ENCODE results near the gene KLHDC8B.

The KLHDC8B gene

DNA sequence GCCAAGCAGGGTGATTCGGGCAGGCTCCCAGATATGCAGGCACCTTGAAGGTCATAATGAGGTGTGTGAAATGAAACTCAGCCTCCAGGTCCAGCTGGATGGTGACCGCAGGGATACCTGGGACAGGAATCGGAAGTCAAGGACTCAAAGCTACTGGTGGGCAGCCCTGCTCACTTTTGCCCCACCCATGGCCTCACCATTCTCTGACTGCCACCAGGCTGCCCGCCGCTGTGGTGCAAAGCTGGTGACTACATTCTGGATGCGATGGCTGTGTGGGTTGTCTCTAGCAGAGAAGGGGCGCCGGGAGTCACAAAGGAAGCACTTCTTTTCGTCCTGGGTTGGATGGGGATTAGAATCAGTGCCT, 39.3 kb upstream of the KLHDC8B start:
- no peak overlapping the region for H3K4me2 ChIP-seq (ENCODE audit: low read depth, low read length)
- H3K79me2 ChIP-seq (ENCODE audit: low read length): no peaks in the 10 kb centered on the region
- TF ChIP-seq EZH2phosphoT487 (IDR thresholded peaks at IDR 0.05; ENCODE audit: low read length) (no peak), EZH2 (optimal IDR thresholded peaks at IDR 0.05; ENCODE audit: low read depth, low read length) (no peak)
- TF ChIP-seq, protein P1, sequence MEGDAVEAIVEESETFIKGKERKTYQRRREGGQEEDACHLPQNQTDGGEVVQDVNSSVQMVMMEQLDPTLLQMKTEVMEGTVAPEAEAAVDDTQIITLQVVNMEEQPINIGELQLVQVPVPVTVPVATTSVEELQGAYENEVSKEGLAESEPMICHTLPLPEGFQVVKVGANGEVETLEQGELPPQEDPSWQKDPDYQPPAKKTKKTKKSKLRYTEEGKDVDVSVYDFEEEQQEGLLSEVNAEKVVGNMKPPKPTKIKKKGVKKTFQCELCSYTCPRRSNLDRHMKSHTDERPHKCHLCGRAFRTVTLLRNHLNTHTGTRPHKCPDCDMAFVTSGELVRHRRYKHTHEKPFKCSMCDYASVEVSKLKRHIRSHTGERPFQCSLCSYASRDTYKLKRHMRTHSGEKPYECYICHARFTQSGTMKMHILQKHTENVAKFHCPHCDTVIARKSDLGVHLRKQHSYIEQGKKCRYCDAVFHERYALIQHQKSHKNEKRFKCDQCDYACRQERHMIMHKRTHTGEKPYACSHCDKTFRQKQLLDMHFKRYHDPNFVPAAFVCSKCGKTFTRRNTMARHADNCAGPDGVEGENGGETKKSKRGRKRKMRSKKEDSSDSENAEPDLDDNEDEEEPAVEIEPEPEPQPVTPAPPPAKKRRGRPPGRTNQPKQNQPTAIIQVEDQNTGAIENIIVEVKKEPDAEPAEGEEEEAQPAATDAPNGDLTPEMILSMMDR (IDR thresholded peaks at IDR 0.05; ENCODE audit: low read length): no peak
- no peaks in the 10 kb centered on the region for H3K9me2 ChIP-seq (replicated peaks; ENCODE audit: insufficient read depth, low read length)
- DNase-seq: no peak
- H2AFZ ChIP-seq (ENCODE audit: low read length): no peak overlapping the region
- no peaks in the 10 kb centered on the region for H3K27me3 ChIP-seq (replicated peaks; ENCODE audit: insufficient read depth, low read length)
- no peak overlapping the region for H3K27ac ChIP-seq (ENCODE audit: low read length)
- no peaks in the 10 kb centered on the region for H3K4me1 ChIP-seq (ENCODE audit: low read length)
- no peak overlapping the region for H3K4me3 ChIP-seq (ENCODE audit: low read length)
- H3K36me3 ChIP-seq (replicated peaks; ENCODE audit: insufficient read depth, low read length): no peaks in the 10 kb centered on the region
- H3K9me3 ChIP-seq (replicated peaks; ENCODE audit: insufficient read depth, low read length): no peaks in the 10 kb centered on the region
- no peaks in the 10 kb centered on the region for H4K20me1 ChIP-seq (ENCODE audit: insufficient read depth, low read length)
- H3F3A ChIP-seq (ENCODE audit: insufficient read depth, low read length): no peaks in the 10 kb centered on the region
- no peak overlapping the region for H3K9ac ChIP-seq (ENCODE audit: low read length)

GRCh38 chr3:49132437-49133225, 38.8 kb upstream of the KLHDC8B start, which contains the start of gene LAMB2:
LAMB2 (minus strand) TSS chr3:49133050; CDS start chr3:49132867, 183 bp downstream.
- Histone ChIP-seq H3K9me3 (replicated peaks; ENCODE audit: insufficient read depth, low read length) (no peaks in the 10 kb centered on the region), H3K79me2 (ENCODE audit: low read length) (no peaks in the 10 kb centered on the region), H3K9me2 (replicated peaks; ENCODE audit: insufficient read depth, low read length) (no peaks in the 10 kb centered on the region), H3K4me2 (ENCODE audit: low read depth, low read length) (no peak within 1 kb of the TSS), H3K9ac (ENCODE audit: low read length) (no peak within 1 kb of the TSS), H3K27ac (ENCODE audit: low read length) (no peak within 1 kb of the TSS), H3K4me3 (ENCODE audit: low read length) (no peak within 1 kb of the TSS), H3F3A (ENCODE audit: insufficient read depth, low read length) (no peaks in the 10 kb centered on the region), H2AFZ (ENCODE audit: low read length) (no peak within 1 kb of the TSS), H3K4me1 (ENCODE audit: low read length) (no peaks in the 10 kb centered on the region), H3K36me3 (replicated peaks; ENCODE audit: insufficient read depth, low read length) (no peaks in the 10 kb centered on the region), H3K27me3 (replicated peaks; ENCODE audit: insufficient read depth, low read length) (no peaks in the 10 kb centered on the region), H4K20me1 (ENCODE audit: insufficient read depth, low read length) (no peaks in the 10 kb centered on the region)
- TF ChIP-seq EZH2phosphoT487 (IDR thresholded peaks at IDR 0.05; ENCODE audit: low read length): no peak
- no peak for DNase-seq

DNA sequence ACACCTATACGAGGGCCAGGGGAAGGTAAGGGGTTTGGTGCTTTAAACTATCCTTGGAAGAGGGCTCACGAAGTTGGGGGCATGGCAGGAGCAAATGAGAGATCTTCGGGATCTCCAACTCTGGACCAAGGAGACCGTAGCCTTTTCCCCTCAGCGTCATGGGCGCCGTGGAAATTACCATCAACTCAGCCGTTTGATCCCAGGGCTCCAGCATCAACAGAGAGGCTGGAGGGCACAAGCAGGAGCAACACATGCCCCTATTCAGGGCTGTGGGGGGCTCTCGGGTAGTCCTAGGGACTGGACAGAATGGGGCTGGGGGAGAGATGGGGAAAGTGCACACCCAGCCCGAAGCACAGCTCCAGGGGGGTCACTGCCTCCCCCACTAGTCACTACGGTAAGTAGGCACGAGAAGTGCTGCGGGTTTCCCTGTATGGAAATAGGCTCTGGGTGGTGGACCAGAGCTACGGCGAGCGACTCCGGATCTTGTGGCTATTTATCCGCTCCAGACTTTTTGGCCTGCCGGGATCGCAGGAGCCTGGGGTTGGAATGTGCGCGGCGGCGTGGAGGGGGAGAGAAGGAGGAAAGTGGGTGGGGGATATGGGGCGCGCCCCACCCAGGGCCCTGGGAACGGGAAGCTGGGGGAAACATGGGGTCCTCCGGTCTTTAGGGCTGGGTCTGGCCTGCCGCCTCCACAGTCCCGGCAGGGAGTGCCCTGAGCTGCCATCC, 38.0 kb upstream of the KLHDC8B start:
- Histone ChIP-seq H3K4me2 (ENCODE audit: low read depth, low read length) (no peak overlapping the region), H3K4me1 (ENCODE audit: low read length) (no peaks in the 10 kb centered on the region), H3K9me2 (replicated peaks; ENCODE audit: insufficient read depth, low read length) (no peaks in the 10 kb centered on the region), H4K20me1 (ENCODE audit: insufficient read depth, low read length) (no peaks in the 10 kb centered on the region), H3F3A (ENCODE audit: insufficient read depth, low read length) (no peaks in the 10 kb centered on the region), H2AFZ (ENCODE audit: low read length) (no peak overlapping the region), H3K4me3 (ENCODE audit: low read length) (no peak overlapping the region), H3K9me3 (replicated peaks; ENCODE audit: insufficient read depth, low read length) (no peaks in the 10 kb centered on the region), H3K79me2 (ENCODE audit: low read length) (no peaks in the 10 kb centered on the region), H3K27me3 (replicated peaks; ENCODE audit: insufficient read depth, low read length) (no peaks in the 10 kb centered on the region), H3K36me3 (replicated peaks; ENCODE audit: insufficient read depth, low read length) (no peaks in the 10 kb centered on the region), H3K27ac (ENCODE audit: low read length) (no peak overlapping the region), H3K9ac (ENCODE audit: low read length) (no peak overlapping the region)
- no peak for DNase-seq
- TF ChIP-seq, protein P1 (IDR thresholded peaks at IDR 0.05; ENCODE audit: low read length): no peak
- TF ChIP-seq EZH2 (optimal IDR thresholded peaks at IDR 0.05; ENCODE audit: low read depth, low read length): no peak
- TF ChIP-seq EZH2phosphoT487 (IDR thresholded peaks at IDR 0.05; ENCODE audit: low read length): no peak

Data from MM.1S (cell line).